ENCODE measurements around the gene NAV2.

The NAV2 gene

DNA sequence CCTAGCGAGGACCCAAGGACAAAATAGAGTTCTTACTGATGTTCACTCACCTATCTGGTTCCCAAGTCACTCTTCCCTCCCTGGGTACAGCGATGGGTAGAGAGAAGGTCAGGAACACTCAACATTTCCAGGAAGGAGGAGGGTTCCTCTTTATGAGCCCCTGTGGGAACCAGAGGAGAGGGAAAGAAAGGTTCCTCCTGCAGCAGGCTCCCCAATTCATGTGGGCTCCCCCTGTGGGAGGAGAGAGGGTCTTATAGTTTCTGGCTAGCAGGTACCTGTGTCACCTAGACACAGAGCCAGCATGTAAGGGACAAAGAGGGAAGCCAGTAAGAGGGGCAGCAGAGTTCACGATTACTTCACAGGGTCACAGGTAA is 354.1 kb downstream of the NAV2 start:
- DNase-seq (ENCODE audit: low read depth), result no peak
- no peak overlapping the region for H3K4me3 ChIP-seq (ENCODE audit: low read depth, low read length)
- TF ChIP-seq, protein P1, sequence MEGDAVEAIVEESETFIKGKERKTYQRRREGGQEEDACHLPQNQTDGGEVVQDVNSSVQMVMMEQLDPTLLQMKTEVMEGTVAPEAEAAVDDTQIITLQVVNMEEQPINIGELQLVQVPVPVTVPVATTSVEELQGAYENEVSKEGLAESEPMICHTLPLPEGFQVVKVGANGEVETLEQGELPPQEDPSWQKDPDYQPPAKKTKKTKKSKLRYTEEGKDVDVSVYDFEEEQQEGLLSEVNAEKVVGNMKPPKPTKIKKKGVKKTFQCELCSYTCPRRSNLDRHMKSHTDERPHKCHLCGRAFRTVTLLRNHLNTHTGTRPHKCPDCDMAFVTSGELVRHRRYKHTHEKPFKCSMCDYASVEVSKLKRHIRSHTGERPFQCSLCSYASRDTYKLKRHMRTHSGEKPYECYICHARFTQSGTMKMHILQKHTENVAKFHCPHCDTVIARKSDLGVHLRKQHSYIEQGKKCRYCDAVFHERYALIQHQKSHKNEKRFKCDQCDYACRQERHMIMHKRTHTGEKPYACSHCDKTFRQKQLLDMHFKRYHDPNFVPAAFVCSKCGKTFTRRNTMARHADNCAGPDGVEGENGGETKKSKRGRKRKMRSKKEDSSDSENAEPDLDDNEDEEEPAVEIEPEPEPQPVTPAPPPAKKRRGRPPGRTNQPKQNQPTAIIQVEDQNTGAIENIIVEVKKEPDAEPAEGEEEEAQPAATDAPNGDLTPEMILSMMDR (IDR thresholded peaks at IDR 0.05; ENCODE audit: insufficient read depth, low read depth, low read length, missing control alignments), result no peak

DNA sequence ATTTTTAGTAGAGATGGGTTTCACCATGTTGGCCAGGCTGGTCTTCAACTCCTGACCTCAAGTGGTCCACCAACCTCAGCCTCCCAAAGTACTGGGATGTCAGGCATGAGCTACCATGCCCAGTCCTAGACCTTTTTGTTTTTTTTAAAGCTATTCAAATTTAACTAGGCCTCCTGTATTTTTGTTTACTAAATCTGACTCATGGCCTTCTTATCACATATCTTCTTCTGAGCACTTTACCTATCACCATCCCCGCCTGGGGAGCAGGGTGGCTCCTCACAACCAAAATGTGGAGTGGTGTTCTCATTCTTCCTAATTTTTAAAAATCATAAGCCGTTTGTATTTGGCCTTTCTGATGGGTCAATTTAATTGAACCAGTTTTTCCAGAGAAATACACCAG is 355.0 kb downstream of the NAV2 start:
- TF ChIP-seq, protein P1 (IDR thresholded peaks at IDR 0.05; ENCODE audit: insufficient read depth, low read depth, low read length, missing control alignments), result no peak
- no peak for DNase-seq (ENCODE audit: low read depth)

DNA sequence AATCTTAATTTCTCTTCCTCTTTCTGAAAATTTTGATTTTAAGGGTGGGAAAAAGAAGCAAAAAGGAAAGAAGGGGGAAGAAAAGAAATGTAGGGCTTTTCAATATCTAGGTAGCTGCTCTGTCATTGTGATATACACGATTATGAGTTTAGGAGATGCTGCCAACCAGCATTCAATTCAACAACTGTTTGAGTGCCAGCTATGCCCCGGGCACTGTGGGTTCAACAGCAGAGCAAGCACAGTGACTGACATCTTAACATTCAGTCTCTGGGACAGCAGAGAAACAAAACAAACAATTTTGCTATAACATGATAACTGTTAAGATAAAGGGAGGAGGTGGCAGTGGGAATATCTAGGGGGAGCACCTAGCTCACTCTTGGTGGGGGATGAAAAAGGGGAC is 356.1 kb downstream of the NAV2 start:
- DNase-seq (ENCODE audit: low read depth), result no peak
- no peak overlapping the region for H3K4me3 ChIP-seq (ENCODE audit: low read depth, low read length)
- TF ChIP-seq, protein P1 (IDR thresholded peaks at IDR 0.05; ENCODE audit: insufficient read depth, low read depth, low read length, missing control alignments), result no peak

More for the DNA sequence above, 355.0 kb downstream of the NAV2 start:
- H3K4me3 ChIP-seq (ENCODE audit: low read depth, low read length), result no peak overlapping the region

DNA sequence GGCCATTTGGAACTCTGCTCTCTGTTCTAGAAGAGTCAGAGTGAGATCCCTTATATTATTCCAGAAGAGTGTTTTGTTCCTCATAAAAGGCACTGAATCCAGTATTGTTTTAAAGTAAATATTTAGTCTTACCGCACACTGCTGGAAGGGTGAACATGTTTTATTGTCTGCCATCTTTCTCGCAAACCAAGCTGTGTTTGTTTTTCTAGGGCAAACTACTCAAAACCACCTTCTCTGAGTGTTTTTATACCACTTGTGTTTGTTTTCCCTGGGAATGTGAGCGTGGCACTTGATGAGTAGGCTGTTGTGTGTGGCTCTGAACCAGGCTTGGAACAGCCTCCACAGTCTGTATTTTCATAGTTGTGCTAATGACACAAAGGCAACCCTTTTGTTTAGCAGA is 357.8 kb downstream of the NAV2 start:
- TF ChIP-seq, protein P1 (IDR thresholded peaks at IDR 0.05; ENCODE audit: insufficient read depth, low read depth, low read length, missing control alignments), result no peak
- DNase-seq (ENCODE audit: low read depth), result no peak
- H3K4me3 ChIP-seq (ENCODE audit: low read depth, low read length), result no peak overlapping the region

DNA sequence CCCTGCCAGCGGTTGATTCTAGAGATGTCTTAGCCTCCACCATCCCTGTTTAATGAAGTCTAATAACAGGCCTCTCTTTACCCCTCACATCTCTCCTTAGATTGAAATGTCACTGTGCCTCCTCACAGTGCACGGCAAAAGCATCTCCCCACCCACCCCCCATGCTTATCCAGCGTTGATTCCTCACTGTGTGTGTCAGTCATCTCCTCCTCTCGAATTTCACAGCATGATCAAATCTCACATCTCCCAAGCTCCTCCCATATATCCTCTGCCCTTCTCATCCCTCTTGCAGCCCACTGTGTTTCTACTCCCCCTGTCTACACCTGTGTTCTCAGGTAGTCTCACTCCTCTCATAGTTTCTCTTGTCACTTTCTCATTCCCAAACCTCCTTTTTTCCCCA is 363.0 kb downstream of the NAV2 start:
- no peak for DNase-seq (ENCODE audit: low read depth)
- TF ChIP-seq, protein P1 (IDR thresholded peaks at IDR 0.05; ENCODE audit: insufficient read depth, low read depth, low read length, missing control alignments), result no peak
- no peak overlapping the region for H3K4me3 ChIP-seq (ENCODE audit: low read depth, low read length)

DNA sequence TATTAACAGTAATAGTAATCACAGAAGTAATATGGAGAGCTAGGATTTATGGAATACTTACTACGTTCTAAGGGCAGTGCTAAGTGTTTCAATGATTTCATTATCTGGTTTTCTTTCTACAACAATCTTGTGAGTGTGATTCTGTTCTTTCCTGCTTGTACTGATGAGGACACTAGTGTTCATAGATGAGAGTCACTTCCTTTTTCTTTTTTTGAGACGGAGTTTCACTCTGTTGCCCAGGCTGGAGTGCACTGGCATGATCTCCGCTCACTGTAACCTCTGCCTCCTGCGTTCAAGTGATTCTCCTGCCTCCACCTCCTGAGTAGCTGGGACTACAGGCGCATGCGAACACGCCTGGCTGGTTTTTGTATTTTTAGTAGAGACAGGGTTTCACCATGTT is 366.2 kb downstream of the NAV2 start:
- TF ChIP-seq, protein P1 (IDR thresholded peaks at IDR 0.05; ENCODE audit: insufficient read depth, low read depth, low read length, missing control alignments), result no peak
- H3K4me3 ChIP-seq (ENCODE audit: low read depth, low read length), result no peak overlapping the region
- DNase-seq (ENCODE audit: low read depth), result no peak

DNA sequence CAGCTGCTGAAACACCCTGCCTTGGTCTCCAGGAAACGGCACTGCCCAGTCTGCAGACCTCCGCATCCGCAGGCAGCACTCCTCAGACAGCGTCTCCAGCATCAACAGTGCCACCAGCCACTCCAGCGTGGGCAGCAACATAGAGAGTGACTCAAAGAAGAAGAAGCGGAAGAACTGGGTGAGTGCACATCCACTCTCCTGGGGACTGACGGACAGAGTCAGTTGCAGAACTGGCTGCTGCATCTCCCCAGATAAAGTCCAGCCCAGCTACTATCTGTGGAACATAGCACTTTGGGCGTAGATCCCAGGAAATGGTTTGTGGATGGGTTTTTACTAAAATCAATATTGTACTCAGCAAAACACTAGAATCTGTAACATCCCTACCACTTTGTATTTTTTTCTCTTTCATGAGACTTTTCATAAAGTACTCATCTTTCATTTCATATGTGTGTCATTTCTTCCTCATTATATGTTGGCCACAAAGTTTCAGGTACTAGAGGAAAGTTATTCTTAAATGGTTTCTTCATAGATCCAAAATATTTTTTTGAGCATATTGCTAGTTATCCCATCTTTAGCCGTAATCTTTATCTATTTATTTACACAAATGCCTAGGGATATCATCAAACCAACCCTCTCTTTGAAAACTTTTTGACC is 367.5 kb downstream of the NAV2 start:
- TF ChIP-seq, protein P1 (IDR thresholded peaks at IDR 0.05; ENCODE audit: insufficient read depth, low read depth, low read length, missing control alignments), result no peak
- DNase-seq (ENCODE audit: low read depth), result peak; percentile 8
- no peak overlapping the region for H3K4me3 ChIP-seq (ENCODE audit: low read depth, low read length)
